ENCODE results near the gene RASGRF2.

GRCh38 chr5:80959768-80960442, at the start of gene RASGRF2:
- TF ChIP-seq POLR2A (IDR thresholded peaks at IDR 0.05; ENCODE audit: control extremely low read depth in 1 of 2, low read depth in 2 of 2, low read length in 2 of 2) (no peak), SUZ12 (IDR thresholded peaks at IDR 0.05; ENCODE audit: low read length) (no peak), CTCF (IDR thresholded peaks at IDR 0.05; ENCODE audit: control extremely low read depth in 1 of 3, insufficient read depth in 1 of 3, low read depth in 1 of 3, low read length in 3 of 3) (no peak), RAD21 (IDR thresholded peaks at IDR 0.05 in 1 of 2, conservative IDR thresholded peaks at IDR 0.05 in 1 of 2; ENCODE audit: low read depth in 2 of 2, low read length in 2 of 2) (no peak), EP300 (IDR thresholded peaks at IDR 0.05; ENCODE audit: borderline replicate concordance in 1 of 2, low read depth in 2 of 2, low read length in 2 of 2) (no peak), POU5F1 (IDR thresholded peaks at IDR 0.05; ENCODE audit: low read depth, low read length) (no peak), MAFK (IDR thresholded peaks at IDR 0.05; ENCODE audit: low read depth, low read length) (no peak), BACH1 (IDR thresholded peaks at IDR 0.05; ENCODE audit: low read length) (no peak), RFX5 (IDR thresholded peaks at IDR 0.05; ENCODE audit: borderline replicate concordance, low read depth, low read length) (no peak)

Measured in H1 (cell line).